HepG2 (cell line): ENCODE measurements around the gene TIAM1. TPM values are rescaled to one million over a fixed set of nuclear protein-coding genes. Genes with fewer than 3 reads are reported as not detected.

ENCODE experiments used
- ATAC-seq: fragments of 200-7000 bp; cut with Tn5 transposase; 3 replicates; pipeline ENCODE4 v1.9.1; 2020; ENCODE audit warnings: mild to moderate bottlenecking, moderate library complexity
- BruUV-seq: library from RNA; stranded (reverse); fragments of 400-500 nt; replicated peaks from 2 replicates; lab custom pipeline; 2021; lab: Mats Ljungman, UMichigan
- CTCF ChIA-PET: fragments of 300-600 bp; formaldehyde crosslinking; extraction: SDS; loops from one replicate; lab custom pipeline; 2021; ENCODE audit warnings: low total read pairs, inconsistent platforms, low intra/inter-chr PET ratio; lab: Yijun Ruan, JAX
- POLR2A ChIA-PET: fragments of 350-600 bp; sonication (Branson Sonifier 250); formaldehyde crosslinking; loops from one replicate; lab custom pipeline; 2020; ENCODE audit warnings: antibody characterized with exemption, inconsistent platforms; lab: Yijun Ruan, JAX
- DNase-seq: peaks from one replicate; pipeline ENCODE4 v3.0.0-alpha.2; 2015; ENCODE audit warnings: low spot score
- FAIRE-seq: peaks from 3 replicates; lab custom pipeline; 2011; peaks lifted over from hg19 to GRCh38; lab: Jason Lieb, UNC
- H2AFZ ChIP-seq: one replicate; pipeline ENCODE4 v1.6.1; 2011; ENCODE audit warnings: low read length, inconsistent platforms
- H3K27ac ChIP-seq: fragments of 300-600 bp; 3 replicates; pipeline ENCODE4 v1.8.0; 2011; ENCODE audit warnings: mixed run types, mild to moderate bottlenecking, mixed read lengths, low read length, inconsistent platforms; ENCODE audit not compliant: insufficient read depth; ENCODE audit errors: extremely low read length
- H3K27me3 ChIP-seq, 2 experiments: fragments of 200-600 bp in 1 of 2; 2 replicates in 1 of 2; 3 replicates in 1 of 2; pipeline versions ENCODE4 v1.6.0 to v1.8.0; 2011; ENCODE audit warnings: low read length in 2 of 2, mild to moderate bottlenecking in 2 of 2, moderate library complexity in 2 of 2, inconsistent platforms in 1 of 2; ENCODE audit not compliant: insufficient read depth in 2 of 2, control insufficient read depth in 1 of 2
- H3K36me3 ChIP-seq, 2 experiments: fragments of 200-600 bp in 1 of 2; replicated peaks in 1 of 2; 2 replicates in 1 of 2; 3 replicates in 1 of 2; pipeline versions ENCODE4 v1.5.1 to v1.8.0; 2011; ENCODE audit warnings: low read length in 2 of 2, inconsistent platforms in 1 of 2; ENCODE audit not compliant: insufficient read depth in 2 of 2, control insufficient read depth in 1 of 2
- H3K4me1 ChIP-seq: 2 replicates; pipeline ENCODE4 v1.5.1; 2012; ENCODE audit warnings: low read length, inconsistent platforms; ENCODE audit not compliant: insufficient read depth
- H3K4me2 ChIP-seq: 2 replicates; pipeline ENCODE4 v1.6.0; 2011; ENCODE audit warnings: low read depth, low read length, inconsistent platforms
- H3K4me3 ChIP-seq, 3 experiments: fragments of 200-600 bp in 1 of 3; sonication (generic), shearing (Covaris generic) in 1 of 3; replicated peaks in 1 of 3; 2 replicates each; pipeline ENCODE4 v1.5.1; 2011 to 2016; ENCODE audit warnings: low read length in 3 of 3, inconsistent platforms in 2 of 3, low read depth in 2 of 3, mild to moderate bottlenecking in 2 of 3, control low read depth in 1 of 3, mixed read lengths in 1 of 3; ENCODE audit not compliant: insufficient read depth in 1 of 3
- H3K79me2 ChIP-seq: one replicate; pipeline ENCODE4 v1.6.1; 2011; ENCODE audit warnings: low read length, inconsistent platforms; ENCODE audit not compliant: insufficient read depth
- H3K9ac ChIP-seq: 2 replicates; pipeline ENCODE4 v1.6.0; 2011; ENCODE audit warnings: mild to moderate bottlenecking, low read depth, low read length, inconsistent platforms; ENCODE audit not compliant: insufficient read depth
- H3K9me3 ChIP-seq: 2 replicates; pipeline ENCODE4 v1.5.1; 2012; ENCODE audit warnings: mild to moderate bottlenecking, low read length
- H4K20me1 ChIP-seq: 2 replicates; pipeline ENCODE4 v1.6.0; 2011; ENCODE audit warnings: inconsistent platforms, mild to moderate bottlenecking, low read length, moderate library complexity; ENCODE audit not compliant: insufficient read depth
- E2F1 ChIP-seq: sonication (generic); formaldehyde crosslinking; IDR thresholded peaks from 2 replicates; pipeline ENCODE4 v1.5.0; 2020; ENCODE audit warnings: missing genetic modification reagents
- ZNF331 ChIP-seq: sonication (generic); formaldehyde crosslinking; IDR thresholded peaks from 2 replicates; pipeline ENCODE4 v1.4.0; 2020; ENCODE audit warnings: missing genetic modification reagents
- ZNF530 ChIP-seq: sonication (generic); formaldehyde crosslinking; IDR thresholded peaks from 2 replicates; pipeline ENCODE4 v1.5.0; 2020; ENCODE audit warnings: low read depth, mild to moderate bottlenecking, missing genetic modification reagents
- ZNF615 ChIP-seq: sonication (generic); formaldehyde crosslinking; IDR thresholded peaks from 2 replicates; pipeline ENCODE4 v1.5.0; 2020; ENCODE audit warnings: mild to moderate bottlenecking, missing genetic modification reagents, borderline replicate concordance
- in situ Hi-C: cut with HindIII; loops from 2 replicates; pipeline ENCODE4 v1.10.0; 2017; ENCODE audit warnings: low pct_unique_long_range_greater_than_20kb; ENCODE audit not compliant: extremely low pct_ligation_motif_present
- intact Hi-C: fragments of 100-400 bp; cut with micrococcal nuclease; formaldehyde crosslinking; loops from one replicate; pipeline ENCODE4 v1.10.0; 2022; ENCODE audit not compliant: unreplicated experiment
- polyA plus RNA-seq, 8 experiments: library from polyadenylated mRNA; depleted of rRNA in 3 of 8; stranded (reverse) in 7 of 8; unstranded in 1 of 8; fragments of >200 nt; fragmentation: Illumina TruSeq in 4 of 8; extraction: Trizol in 4 of 8; gene quantifications; 2 replicates each; pipeline versions ENCODE4 v1.2.1 to v1.2.3, GENCODE V29; 2011 to 2016; ENCODE audit warnings: low read depth in 4 of 8, missing spikeins in 1 of 8, mixed read lengths in 1 of 8; ENCODE audit not compliant: insufficient read depth in 1 of 8
- total RNA-seq, 5 experiments: library from RNA; depleted of rRNA; stranded (reverse); fragments of >200 nt; fragmentation: Illumina TruSeq; extraction: Trizol; gene quantifications; 2 replicates each; pipeline ENCODE4 v1.2.3, GENCODE V29; 2016; ENCODE audit warnings: low read depth in 1 of 5
- TF ChIP-seq, protein P1 (sequence below): sonication (generic); formaldehyde crosslinking; conservative IDR thresholded peaks from 2 replicates; pipeline ENCODE4 v1.4.0; 2020; ENCODE audit warnings: mild to moderate bottlenecking, missing genetic modification reagents, moderate library complexity
- TF ChIP-seq, protein P2 (sequence below): sonication (generic); formaldehyde crosslinking; IDR thresholded peaks from 2 replicates; pipeline ENCODE4 v1.8.1; 2022; ENCODE audit warnings: mild to moderate bottlenecking, missing genetic modification reagents
- TF ChIP-seq, protein P3 (sequence below): sonication (generic); formaldehyde crosslinking; IDR thresholded peaks from 2 replicates; pipeline ENCODE4 v1.5.0; 2020; ENCODE audit warnings: missing genetic modification reagents, mild to moderate bottlenecking, borderline replicate concordance

The TIAM1 gene
- total and polyA plus RNA-seq, 2 of the 13 experiments (the other 11 are each of a cell fraction or from before 2014, with no cell fraction given), result 0.13 to 0.24 TPM

GRCh38 chr21:31293986-31294385 lies 50.1 kb downstream of the TIAM1 start:
- Histone ChIP-seq H3K4me2 (no peak overlapping the region), H3K36me3 (no peaks in the 10 kb centered on the region), H3K4me3 (no peak overlapping the region), H2AFZ (no peak overlapping the region), H3K27me3 (no peaks in the 10 kb centered on the region), H3K4me1 (no peaks in the 10 kb centered on the region), H3K27ac (no peak overlapping the region), H4K20me1 (no peaks in the 10 kb centered on the region), H3K9ac (no peak overlapping the region), H3K9me3 (peaks cover 6% of the 10 kb centered on the region; the same call in 1 of the 2 replicates), H3K79me2 (no peaks in the 10 kb centered on the region)
- DNase-seq, result no peak
- BruUV-seq, result no TSS peak
- no peak for ATAC-seq
- intact Hi-C loops, result no loop called here
- in situ Hi-C loops, result no loop called here
- POLR2A ChIA-PET, result no interaction called here
- TF ChIP-seq, protein P1, sequence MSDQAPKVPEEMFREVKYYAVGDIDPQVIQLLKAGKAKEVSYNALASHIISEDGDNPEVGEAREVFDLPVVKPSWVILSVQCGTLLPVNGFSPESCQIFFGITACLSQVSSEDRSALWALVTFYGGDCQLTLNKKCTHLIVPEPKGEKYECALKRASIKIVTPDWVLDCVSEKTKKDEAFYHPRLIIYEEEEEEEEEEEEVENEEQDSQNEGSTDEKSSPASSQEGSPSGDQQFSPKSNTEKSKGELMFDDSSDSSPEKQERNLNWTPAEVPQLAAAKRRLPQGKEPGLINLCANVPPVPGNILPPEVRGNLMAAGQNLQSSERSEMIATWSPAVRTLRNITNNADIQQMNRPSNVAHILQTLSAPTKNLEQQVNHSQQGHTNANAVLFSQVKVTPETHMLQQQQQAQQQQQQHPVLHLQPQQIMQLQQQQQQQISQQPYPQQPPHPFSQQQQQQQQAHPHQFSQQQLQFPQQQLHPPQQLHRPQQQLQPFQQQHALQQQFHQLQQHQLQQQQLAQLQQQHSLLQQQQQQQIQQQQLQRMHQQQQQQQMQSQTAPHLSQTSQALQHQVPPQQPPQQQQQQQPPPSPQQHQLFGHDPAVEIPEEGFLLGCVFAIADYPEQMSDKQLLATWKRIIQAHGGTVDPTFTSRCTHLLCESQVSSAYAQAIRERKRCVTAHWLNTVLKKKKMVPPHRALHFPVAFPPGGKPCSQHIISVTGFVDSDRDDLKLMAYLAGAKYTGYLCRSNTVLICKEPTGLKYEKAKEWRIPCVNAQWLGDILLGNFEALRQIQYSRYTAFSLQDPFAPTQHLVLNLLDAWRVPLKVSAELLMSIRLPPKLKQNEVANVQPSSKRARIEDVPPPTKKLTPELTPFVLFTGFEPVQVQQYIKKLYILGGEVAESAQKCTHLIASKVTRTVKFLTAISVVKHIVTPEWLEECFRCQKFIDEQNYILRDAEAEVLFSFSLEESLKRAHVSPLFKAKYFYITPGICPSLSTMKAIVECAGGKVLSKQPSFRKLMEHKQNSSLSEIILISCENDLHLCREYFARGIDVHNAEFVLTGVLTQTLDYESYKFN (CRISPR knock-in tag), result no peak
- TF ChIP-seq ZNF331 (CRISPR knock-in tag) (no peak), ZNF615 (CRISPR knock-in tag) (no peak), ZNF530 (CRISPR knock-in tag) (no peak), E2F1 (CRISPR knock-in tag) (no peak)
- TF ChIP-seq, protein P2, sequence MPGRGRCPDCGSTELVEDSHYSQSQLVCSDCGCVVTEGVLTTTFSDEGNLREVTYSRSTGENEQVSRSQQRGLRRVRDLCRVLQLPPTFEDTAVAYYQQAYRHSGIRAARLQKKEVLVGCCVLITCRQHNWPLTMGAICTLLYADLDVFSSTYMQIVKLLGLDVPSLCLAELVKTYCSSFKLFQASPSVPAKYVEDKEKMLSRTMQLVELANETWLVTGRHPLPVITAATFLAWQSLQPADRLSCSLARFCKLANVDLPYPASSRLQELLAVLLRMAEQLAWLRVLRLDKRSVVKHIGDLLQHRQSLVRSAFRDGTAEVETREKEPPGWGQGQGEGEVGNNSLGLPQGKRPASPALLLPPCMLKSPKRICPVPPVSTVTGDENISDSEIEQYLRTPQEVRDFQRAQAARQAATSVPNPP (CRISPR knock-in tag), result no peak
- TF ChIP-seq, protein P3, sequence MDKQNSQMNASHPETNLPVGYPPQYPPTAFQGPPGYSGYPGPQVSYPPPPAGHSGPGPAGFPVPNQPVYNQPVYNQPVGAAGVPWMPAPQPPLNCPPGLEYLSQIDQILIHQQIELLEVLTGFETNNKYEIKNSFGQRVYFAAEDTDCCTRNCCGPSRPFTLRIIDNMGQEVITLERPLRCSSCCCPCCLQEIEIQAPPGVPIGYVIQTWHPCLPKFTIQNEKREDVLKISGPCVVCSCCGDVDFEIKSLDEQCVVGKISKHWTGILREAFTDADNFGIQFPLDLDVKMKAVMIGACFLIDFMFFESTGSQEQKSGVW (CRISPR knock-in tag), result no peak
- CTCF ChIA-PET, result no interaction called here
- no peak for FAIRE-seq
